ENCODE data around the gene SRF.

DNA sequence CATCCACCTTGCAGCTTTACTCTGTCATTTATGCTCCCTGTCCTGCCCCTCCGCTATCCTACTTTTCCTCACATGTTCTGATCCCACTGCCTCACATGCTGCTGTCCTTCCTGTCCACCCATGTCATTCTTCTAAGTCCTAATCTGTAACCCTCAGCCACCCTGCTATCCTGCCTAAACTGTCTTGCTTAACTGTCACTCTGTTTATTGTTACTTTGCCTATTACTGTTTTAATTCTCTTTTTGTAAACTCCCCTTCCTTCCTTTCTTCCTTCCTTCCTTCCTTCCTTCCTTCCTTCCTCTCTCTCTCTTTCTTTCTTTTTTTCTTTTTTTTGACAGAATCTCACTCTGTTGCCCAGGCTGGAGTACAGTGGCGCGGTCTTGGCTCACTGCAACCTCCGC is 12.4 kb downstream of the SRF start:
- TF ChIP-seq, protein P1, sequence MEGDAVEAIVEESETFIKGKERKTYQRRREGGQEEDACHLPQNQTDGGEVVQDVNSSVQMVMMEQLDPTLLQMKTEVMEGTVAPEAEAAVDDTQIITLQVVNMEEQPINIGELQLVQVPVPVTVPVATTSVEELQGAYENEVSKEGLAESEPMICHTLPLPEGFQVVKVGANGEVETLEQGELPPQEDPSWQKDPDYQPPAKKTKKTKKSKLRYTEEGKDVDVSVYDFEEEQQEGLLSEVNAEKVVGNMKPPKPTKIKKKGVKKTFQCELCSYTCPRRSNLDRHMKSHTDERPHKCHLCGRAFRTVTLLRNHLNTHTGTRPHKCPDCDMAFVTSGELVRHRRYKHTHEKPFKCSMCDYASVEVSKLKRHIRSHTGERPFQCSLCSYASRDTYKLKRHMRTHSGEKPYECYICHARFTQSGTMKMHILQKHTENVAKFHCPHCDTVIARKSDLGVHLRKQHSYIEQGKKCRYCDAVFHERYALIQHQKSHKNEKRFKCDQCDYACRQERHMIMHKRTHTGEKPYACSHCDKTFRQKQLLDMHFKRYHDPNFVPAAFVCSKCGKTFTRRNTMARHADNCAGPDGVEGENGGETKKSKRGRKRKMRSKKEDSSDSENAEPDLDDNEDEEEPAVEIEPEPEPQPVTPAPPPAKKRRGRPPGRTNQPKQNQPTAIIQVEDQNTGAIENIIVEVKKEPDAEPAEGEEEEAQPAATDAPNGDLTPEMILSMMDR (IDR thresholded peaks at IDR 0.05) = no peak
- no peak for TF ChIP-seq POLR2A (IDR thresholded peaks at IDR 0.05)
